Keratinocyte (primary cell): Measurements from ENCODE around the gene PCARE. TPM values are rescaled to one million over a fixed set of nuclear protein-coding genes. Genes with fewer than 3 reads are reported as not detected.

Source experiments
- DNase-seq: peaks from one replicate; pipeline ENCODE4 v3.0.0-alpha.2; 2011; ENCODE audit warnings: low read depth, missing footprints, low spot score
- FAIRE-seq: peaks from 2 replicates; lab custom pipeline; 2011; peaks lifted over from hg19 to GRCh38; lab: Jason Lieb, UNC
- H2AFZ ChIP-seq: 2 replicates; pipeline ENCODE4 v1.6.0; 2012; ENCODE audit warnings: low read length, control low read depth, inconsistent platforms; ENCODE audit not compliant: control insufficient read depth
- H3K27ac ChIP-seq: 2 replicates; pipeline ENCODE4 v1.5.1; 2011; ENCODE audit warnings: low read length; ENCODE audit not compliant: control insufficient read depth, insufficient read depth
- H3K27me3 ChIP-seq: 3 replicates; pipeline ENCODE4 v1.6.0; 2011; ENCODE audit warnings: low read length; ENCODE audit not compliant: control insufficient read depth, insufficient read depth; ENCODE audit errors: extremely low read depth
- H3K36me3 ChIP-seq, 2 experiments: 2 replicates in 1 of 2; 3 replicates in 1 of 2; pipeline ENCODE4 v1.5.1; 2011; ENCODE audit warnings: low read length in 2 of 2, mild to moderate bottlenecking in 1 of 2; ENCODE audit not compliant: control insufficient read depth in 2 of 2, insufficient read depth in 2 of 2; ENCODE audit errors: extremely low read depth in 1 of 2
- H3K4me1 ChIP-seq: 3 replicates; pipeline ENCODE4 v1.5.1; 2011; ENCODE audit warnings: low read length; ENCODE audit not compliant: control insufficient read depth, insufficient read depth; ENCODE audit errors: extremely low read depth
- H3K4me2 ChIP-seq: 3 replicates; pipeline ENCODE4 v1.6.0; 2011; ENCODE audit warnings: low read depth, low read length; ENCODE audit not compliant: control insufficient read depth, insufficient read depth; ENCODE audit errors: extremely low read depth
- H3K4me3 ChIP-seq, 3 experiments: fragments of 200-600 bp in 1 of 3; sonication (generic) in 1 of 3; 2 replicates in 2 of 3; 3 replicates in 1 of 3; pipeline ENCODE4 v1.5.1; 2011 to 2016; ENCODE audit warnings: low read length in 3 of 3, mild to moderate bottlenecking in 3 of 3, control low read depth in 2 of 3, inconsistent platforms in 1 of 3, low read depth in 1 of 3, mixed read lengths in 1 of 3, mixed run types in 1 of 3, moderate library complexity in 1 of 3; ENCODE audit not compliant: control insufficient read depth in 2 of 3, insufficient read depth in 2 of 3; ENCODE audit errors: extremely low read depth in 1 of 3
- H3K79me2 ChIP-seq: 2 replicates; pipeline ENCODE4 v1.6.0; 2012; ENCODE audit warnings: low read length; ENCODE audit not compliant: control insufficient read depth, insufficient read depth
- H3K9ac ChIP-seq: 3 replicates; pipeline ENCODE4 v1.6.0; 2011; ENCODE audit warnings: low read length; ENCODE audit not compliant: control insufficient read depth, insufficient read depth; ENCODE audit errors: extremely low read depth
- H3K9me1 ChIP-seq: 3 replicates; pipeline ENCODE4 v1.6.0; 2011; ENCODE audit warnings: low read length; ENCODE audit not compliant: control insufficient read depth, insufficient read depth; ENCODE audit errors: extremely low read depth
- H3K9me3 ChIP-seq: 2 replicates; pipeline ENCODE4 v1.5.1; 2012; ENCODE audit warnings: low read depth, low read length; ENCODE audit not compliant: control insufficient read depth
- H4K20me1 ChIP-seq: 3 replicates; pipeline ENCODE4 v1.6.0; 2011; ENCODE audit warnings: low read length; ENCODE audit not compliant: control insufficient read depth, insufficient read depth; ENCODE audit errors: extremely low read depth
- CTCF ChIP-seq, 3 experiments: IDR thresholded peaks in 1 of 3; conservative IDR thresholded peaks in 1 of 3; optimal IDR thresholded peaks in 1 of 3; 2 replicates in 2 of 3; 3 replicates in 1 of 3; pipeline versions ENCODE3 to v1.5.1; 2011; ENCODE audit warnings: low read length in 3 of 3, mild to moderate bottlenecking in 3 of 3, moderate library complexity in 2 of 3, control low read depth in 1 of 3, inconsistent platforms in 1 of 3; ENCODE audit not compliant: insufficient read depth in 2 of 3; ENCODE audit errors: extremely low read depth in 1 of 3
- EZH2 ChIP-seq: IDR thresholded peaks from one replicate; pipeline ENCODE4 v1.6.1; 2012; ENCODE audit warnings: inconsistent platforms, mild to moderate bottlenecking, low read length, moderate library complexity
- dilution Hi-C: fragments of 300-500 bp; cut with MboI; formaldehyde crosslinking; loops from one replicate; pipeline ENCODE4 v1.7.0; 2020; ENCODE audit warnings: low sequenced_read_pairs; ENCODE audit not compliant: extremely low pct_ligation_motif_present
- polyA plus RNA-seq, 5 experiments: library from polyadenylated mRNA; depleted of rRNA in 3 of 5; stranded (reverse) in 3 of 5; stranded (forward) in 1 of 5; unstranded in 1 of 5; fragments of >200 nt; gene quantifications; 1 replicate in 1 of 5; 2 replicates in 3 of 5; 3 replicates in 1 of 5; pipeline versions ENCODE4 v1.2.1 to v1.2.3, GENCODE V29; 2011 to 2012; ENCODE audit warnings: missing spikeins in 2 of 5, low read depth in 1 of 5, low replicate concordance in 1 of 5

PCARE gene
- polyA plus RNA-seq, 1 donor (not counting 4 experiments of a cell fraction or from before 2014, with no cell fraction given), result not detected

- dilution Hi-C loops, result no loop called here
- FAIRE-seq, result peak; percentile 52
- H3K4me3 ChIP-seq, result no peak overlapping the region
- DNase-seq, result no peak
- no peaks in the 10 kb centered on the region for H4K20me1 ChIP-seq
- no peak overlapping the region for H3K4me2 ChIP-seq
- peaks cover 38% of the 10 kb centered on the region for H3K79me2 ChIP-seq
- no peak overlapping the region for H3K27ac ChIP-seq
- no peaks in the 10 kb centered on the region for H3K9me3 ChIP-seq
- H3K9me1 ChIP-seq, result no peaks in the 10 kb centered on the region
- H3K27me3 ChIP-seq, result no peaks in the 10 kb centered on the region
- no peak overlapping the region for H3K9ac ChIP-seq
- no peak for TF ChIP-seq EZH2
- TF ChIP-seq CTCF (optimal IDR thresholded peaks at IDR 0.05 in 1 of 3, IDR thresholded peaks at IDR 0.05 in 1 of 3, conservative IDR thresholded peaks at IDR 0.05 in 1 of 3; ENCODE audit: extremely low read depth in 1 of 3, insufficient read depth in 2 of 3, low read length in 3 of 3), result no peak
- H3K36me3 ChIP-seq, result peaks cover 8 to 19% of the 10 kb centered on the region in 2 experiments
- no peak overlapping the region for H2AFZ ChIP-seq
- H3K4me1 ChIP-seq, result peaks cover 62% of the 10 kb centered on the region
Observed at GRCh38 chr2:29120846-29121245, 46.5 kb upstream of the PCARE start.

- H3K79me2 ChIP-seq, result peaks cover 26% of the 10 kb centered on the region
- H3K27ac ChIP-seq, result peak overlapping the region; percentile 99
- peaks cover 3 to 10% of the 10 kb centered on the region in 2 experiments for H3K36me3 ChIP-seq
- H3K9ac ChIP-seq, result peak overlapping the region; percentile 3
- peak overlapping the region; percentile 55 for H3K4me2 ChIP-seq
- TF ChIP-seq CTCF (optimal IDR thresholded peaks at IDR 0.05 in 1 of 3, IDR thresholded peaks at IDR 0.05 in 1 of 3, conservative IDR thresholded peaks at IDR 0.05 in 1 of 3; ENCODE audit: extremely low read depth in 1 of 3, insufficient read depth in 2 of 3, low read length in 3 of 3) (no peak), EZH2 (no peak)
- H3K4me3 ChIP-seq, result peak overlapping the region in 2 of 3 experiments; percentile 2 to 5
- H3K9me1 ChIP-seq, result no peaks in the 10 kb centered on the region
- dilution Hi-C loops, result no loop called here
- no peaks in the 10 kb centered on the region for H3K9me3 ChIP-seq
- H3K27me3 ChIP-seq, result no peaks in the 10 kb centered on the region
- DNase-seq (no peak), FAIRE-seq (no peak)
- peaks cover 69% of the 10 kb centered on the region for H3K4me1 ChIP-seq
- H2AFZ ChIP-seq, result no peak overlapping the region
- H4K20me1 ChIP-seq, result no peaks in the 10 kb centered on the region
Observed at GRCh38 chr2:29119211-29119610, 44.9 kb upstream of the PCARE start.
